HEK293T (cell line): Measurements from ENCODE around the gene CDV3.

Experiments used
- BHLHE40 ChIP-seq: fragments of 450-650 bp; IDR thresholded peaks from 2 replicates; pipeline ENCODE4 v1.6.1; 2016; ENCODE audit warnings: mild to moderate bottlenecking, moderate library complexity, borderline replicate concordance
- FOXM1 ChIP-seq: fragments of 450-650 bp; IDR thresholded peaks from 2 replicates; pipeline ENCODE4 v1.6.1; 2017; ENCODE audit warnings: mild to moderate bottlenecking, borderline replicate concordance
- SUZ12 ChIP-seq: fragments of 450-650 bp; IDR thresholded peaks from 2 replicates; pipeline ENCODE4 v1.6.1; 2016; ENCODE audit warnings: mild to moderate bottlenecking

GRCh38 chr3:133620066-133620784 is 46.7 kb downstream of the CDV3 start:
- TF ChIP-seq BHLHE40 = no peak
- TF ChIP-seq FOXM1 = no peak
- TF ChIP-seq SUZ12 = no peak
